Calu3 (cell line): ENCODE data around the gene MOB3B. TPM values are rescaled to one million over a fixed set of nuclear protein-coding genes. Genes with fewer than 3 reads are reported as not detected.

ENCODE experiments used
- BruUV-seq: library from RNA; stranded (reverse); fragments of 400-500 nt; replicated peaks from 2 replicates; lab custom pipeline; 2021; lab: Mats Ljungman, UMichigan
- CTCF ChIA-PET: fragments of 300-600 bp; sonication (Branson Sonifier 250); formaldehyde crosslinking; loops from one replicate; lab custom pipeline; 2022; ENCODE audit warnings: antibody characterized with exemption; lab: Charles Lee
- DNase-seq: peaks from one replicate; pipeline ENCODE4 v3.0.0; 2022
- H3K27ac Mint-ChIP-seq: one replicate; pipeline ENCODE4 v1.8.0; 2022; ENCODE audit warnings: mixed read lengths; ENCODE audit not compliant: unreplicated experiment
- H3K27me3 Mint-ChIP-seq: one replicate; pipeline ENCODE4 v1.8.0; 2022; ENCODE audit warnings: mixed read lengths; ENCODE audit not compliant: unreplicated experiment
- H3K36me3 Mint-ChIP-seq: one replicate; pipeline ENCODE4 v1.8.0; 2022; ENCODE audit warnings: mild to moderate bottlenecking, moderate library complexity, mixed read lengths; ENCODE audit not compliant: insufficient read depth, unreplicated experiment
- H3K4me1 Mint-ChIP-seq: one replicate; pipeline ENCODE4 v1.8.0; 2022; ENCODE audit warnings: mild to moderate bottlenecking, low read depth, mixed read lengths; ENCODE audit not compliant: unreplicated experiment
- H3K4me3 Mint-ChIP-seq: one replicate; pipeline ENCODE4 v1.8.0; 2022; ENCODE audit warnings: mild to moderate bottlenecking, low read depth, moderate library complexity, mixed read lengths; ENCODE audit not compliant: unreplicated experiment
- H3K9me3 Mint-ChIP-seq: one replicate; pipeline ENCODE4 v1.8.0; 2022; ENCODE audit warnings: low read depth, mixed read lengths; ENCODE audit not compliant: unreplicated experiment
- intact Hi-C: fragments of 100-400 bp; cut with micrococcal nuclease; formaldehyde crosslinking; loops from one replicate; pipeline ENCODE4 v1.10.0; 2022; ENCODE audit not compliant: unreplicated experiment
- total RNA-seq: library from RNA; stranded (reverse); gene quantifications from 2 replicates; pipeline ENCODE4 v1.2.3, GENCODE V29; 2022
- TF ChIP-seq, protein P1 (sequence below): fragments of 200-600 bp; IDR thresholded peaks from one replicate; pipeline ENCODE4 v1.8.0; 2022; ENCODE audit warnings: antibody characterized with exemption; ENCODE audit not compliant: unreplicated experiment

Gene MOB3B
- total RNA-seq, 1 experiment from 2014 or later = 7.6 TPM

DNA sequence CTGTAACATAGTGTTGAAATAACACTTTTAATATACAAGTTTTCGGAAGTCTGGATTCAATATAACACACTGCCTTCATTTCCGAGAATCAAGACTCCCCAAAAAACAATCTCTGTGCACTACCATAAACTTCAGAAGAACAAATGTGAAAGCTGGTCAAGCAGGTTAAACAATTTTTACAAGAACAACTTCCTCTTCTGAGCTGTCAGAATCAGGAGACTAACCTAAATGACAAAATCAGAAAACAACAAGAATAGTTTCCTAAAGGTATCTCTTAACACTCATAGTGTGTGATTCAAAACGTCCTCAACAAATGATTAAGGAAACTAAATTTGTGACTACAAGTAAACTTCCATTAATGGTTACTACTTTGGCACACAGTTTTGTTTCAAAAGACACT, 32.1 kb upstream of the MOB3B start:
- peaks cover 9% of the 10 kb centered on the region for H3K4me1 Mint-ChIP-seq
- no peak for DNase-seq
- intact Hi-C loops = loop anchor here (10.0 kb wide), 1 partner anchor 143 kb away; no protein-coding TSS in a partner anchor
- no TSS peak for BruUV-seq
- H3K4me3 Mint-ChIP-seq = no peak overlapping the region
- TF ChIP-seq, protein P1, sequence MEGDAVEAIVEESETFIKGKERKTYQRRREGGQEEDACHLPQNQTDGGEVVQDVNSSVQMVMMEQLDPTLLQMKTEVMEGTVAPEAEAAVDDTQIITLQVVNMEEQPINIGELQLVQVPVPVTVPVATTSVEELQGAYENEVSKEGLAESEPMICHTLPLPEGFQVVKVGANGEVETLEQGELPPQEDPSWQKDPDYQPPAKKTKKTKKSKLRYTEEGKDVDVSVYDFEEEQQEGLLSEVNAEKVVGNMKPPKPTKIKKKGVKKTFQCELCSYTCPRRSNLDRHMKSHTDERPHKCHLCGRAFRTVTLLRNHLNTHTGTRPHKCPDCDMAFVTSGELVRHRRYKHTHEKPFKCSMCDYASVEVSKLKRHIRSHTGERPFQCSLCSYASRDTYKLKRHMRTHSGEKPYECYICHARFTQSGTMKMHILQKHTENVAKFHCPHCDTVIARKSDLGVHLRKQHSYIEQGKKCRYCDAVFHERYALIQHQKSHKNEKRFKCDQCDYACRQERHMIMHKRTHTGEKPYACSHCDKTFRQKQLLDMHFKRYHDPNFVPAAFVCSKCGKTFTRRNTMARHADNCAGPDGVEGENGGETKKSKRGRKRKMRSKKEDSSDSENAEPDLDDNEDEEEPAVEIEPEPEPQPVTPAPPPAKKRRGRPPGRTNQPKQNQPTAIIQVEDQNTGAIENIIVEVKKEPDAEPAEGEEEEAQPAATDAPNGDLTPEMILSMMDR = no peak
- H3K27me3 Mint-ChIP-seq = no peaks in the 10 kb centered on the region
- CTCF ChIA-PET = no interaction called here
- H3K27ac Mint-ChIP-seq = peak overlapping the region; percentile 49
- peaks cover 5% of the 10 kb centered on the region for H3K36me3 Mint-ChIP-seq
- H3K9me3 Mint-ChIP-seq = no peaks in the 10 kb centered on the region

DNA sequence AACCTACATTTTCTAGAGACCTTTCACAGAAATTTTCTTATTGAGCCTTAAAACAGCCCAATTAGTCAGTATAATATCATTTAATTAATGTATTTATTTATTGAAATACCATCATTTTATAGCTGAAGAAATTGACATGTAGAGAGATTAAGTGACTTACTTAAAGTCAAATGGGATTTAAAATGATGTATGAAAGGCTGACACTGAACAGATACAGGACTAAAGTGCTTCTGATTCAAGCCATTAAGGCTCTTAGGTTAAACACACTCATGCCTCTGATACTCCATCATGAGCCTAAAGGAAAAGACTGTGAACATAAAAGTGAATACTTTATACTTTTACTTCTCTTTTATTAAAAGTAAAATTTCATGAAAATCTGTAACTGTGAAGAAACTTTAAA, 30.8 kb upstream of the MOB3B start:
- intact Hi-C loops = loop anchor here (10.0 kb wide), 1 partner anchor 144 kb away; no protein-coding TSS in a partner anchor
- Mint-ChIP-seq H3K27me3 (no peaks in the 10 kb centered on the region), H3K4me3 (no peak overlapping the region), H3K9me3 (no peaks in the 10 kb centered on the region), H3K27ac (no peak overlapping the region), H3K4me1 (peaks cover 9% of the 10 kb centered on the region), H3K36me3 (peaks cover 8% of the 10 kb centered on the region)
- BruUV-seq = no TSS peak
- TF ChIP-seq, protein P1 = no peak
- CTCF ChIA-PET = no interaction called here
- no peak for DNase-seq

DNA sequence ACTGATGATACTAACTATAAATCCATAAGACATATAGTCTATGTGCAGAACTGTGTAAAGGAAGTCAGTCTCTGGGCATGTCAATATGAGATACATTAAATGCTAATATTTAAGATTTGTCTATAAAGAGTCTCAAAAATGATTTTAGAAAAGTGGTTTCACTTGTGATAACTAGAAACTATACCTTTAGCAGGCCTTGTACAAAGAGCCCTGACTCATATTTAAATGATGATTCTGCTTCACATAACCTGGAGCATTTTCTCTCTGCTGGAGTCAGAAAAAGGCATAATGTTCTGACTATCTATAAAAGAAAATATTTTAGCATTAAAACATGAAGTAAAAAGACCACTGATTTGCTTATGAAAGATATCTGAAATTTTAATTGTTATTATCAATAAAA, 28.7 kb upstream of the MOB3B start:
- Mint-ChIP-seq H3K27me3 (no peaks in the 10 kb centered on the region), H3K4me3 (no peak overlapping the region), H3K36me3 (peaks cover 11% of the 10 kb centered on the region), H3K9me3 (no peaks in the 10 kb centered on the region), H3K4me1 (peaks cover 9% of the 10 kb centered on the region), H3K27ac (no peak overlapping the region)
- DNase-seq = no peak
- CTCF ChIA-PET = no interaction called here
- no TSS peak for BruUV-seq
- TF ChIP-seq, protein P1 = no peak
- intact Hi-C loops = no loop called here

DNA sequence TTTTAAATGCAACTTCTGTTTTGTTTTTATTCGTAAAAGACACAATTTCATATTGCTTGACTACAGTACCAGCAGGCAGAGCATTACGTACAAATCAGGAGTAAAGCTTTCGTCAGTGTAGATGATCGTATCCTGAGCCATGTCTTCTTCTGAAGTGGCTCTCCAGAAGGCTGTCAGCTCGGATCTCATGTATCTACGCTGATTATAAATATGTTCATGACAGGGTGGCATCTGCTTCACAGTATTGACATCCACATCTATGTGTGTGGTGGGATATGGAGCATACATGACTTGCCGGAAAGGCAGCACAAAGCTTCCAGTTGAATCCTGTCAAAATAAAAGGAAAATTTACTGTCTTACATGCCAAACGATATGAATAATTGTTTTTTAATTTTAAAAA, 26.9 kb upstream of the MOB3B start:
- no TSS peak for BruUV-seq
- H3K9me3 Mint-ChIP-seq = no peaks in the 10 kb centered on the region
- no peak overlapping the region for H3K27ac Mint-ChIP-seq
- TF ChIP-seq, protein P1 = no peak
- DNase-seq = no peak
- no peak overlapping the region for H3K4me3 Mint-ChIP-seq
- no peaks in the 10 kb centered on the region for H3K27me3 Mint-ChIP-seq
- H3K36me3 Mint-ChIP-seq = peaks cover 10% of the 10 kb centered on the region
- intact Hi-C loops = no loop called here
- H3K4me1 Mint-ChIP-seq = peaks cover 3% of the 10 kb centered on the region
- CTCF ChIA-PET = no interaction called here
